Naive B cell (primary cell): ENCODE measurements around the gene UBC. TPM values are rescaled to one million over a fixed set of nuclear protein-coding genes. Genes with fewer than 3 reads are reported as not detected.
"Not testable (repeated sequence)": the region's sequence is repeated elsewhere in the genome, so short reads cannot be mapped to it uniquely, and the experiment has no call there.

Experiments
- ATAC-seq, 2 donors: fragments of 150-1000 bp; cut with Tn5 transposase; 2 replicates each; pipeline ENCODE4 v1.10.0; 2021; ENCODE audit warnings: low read depth in 2 of 2, mild to moderate bottlenecking in 2 of 2, moderate library complexity in 2 of 2
- DNase-seq: peaks from one replicate; pipeline ENCODE4 v3.0.0; 2022
- H3K27ac Mint-ChIP-seq, 6 donors: one replicate each; pipeline ENCODE4 v1.8.0; 2020 to 2022; ENCODE audit warnings: mild to moderate bottlenecking in 6 of 6, mixed read lengths in 6 of 6, moderate library complexity in 5 of 6, inconsistent platforms in 2 of 6
- H3K27me3 Mint-ChIP-seq, 3 donors: one replicate each; pipeline ENCODE4 v1.8.0; 2021 to 2022; ENCODE audit warnings: mixed read lengths in 3 of 3, mild to moderate bottlenecking in 1 of 3
- H3K36me3 Mint-ChIP-seq, 2 donors: one replicate each; pipeline ENCODE4 v1.8.0; 2020 to 2022; ENCODE audit warnings: mixed read lengths in 2 of 2, inconsistent platforms in 1 of 2, mild to moderate bottlenecking in 1 of 2
- H3K4me1 Mint-ChIP-seq, 3 donors: one replicate each; pipeline ENCODE4 v1.8.0; 2020 to 2022; ENCODE audit warnings: mixed read lengths in 3 of 3, inconsistent platforms in 1 of 3, mild to moderate bottlenecking in 1 of 3, moderate library complexity in 1 of 3
- H3K4me3 Mint-ChIP-seq, 8 donors: one replicate each; pipeline ENCODE4 v1.8.0; 2020 to 2022; ENCODE audit warnings: mild to moderate bottlenecking in 8 of 8, mixed read lengths in 8 of 8, moderate library complexity in 8 of 8, inconsistent platforms in 2 of 8
- H3K9me3 Mint-ChIP-seq, 7 donors: one replicate each; pipeline ENCODE4 v1.8.0; 2020 to 2022; ENCODE audit warnings: mixed read lengths in 7 of 7, mild to moderate bottlenecking in 5 of 7, inconsistent platforms in 2 of 7, moderate library complexity in 1 of 7
- polyA plus RNA-seq, 6 donors: library from polyadenylated mRNA; unstranded; fragments of 300-500 nt; fragmentation: Illumina TruSeq; gene quantifications; one replicate each; pipeline ENCODE4 v1.2.3, GENCODE V29; 2021; ENCODE audit warnings: low read depth in 6 of 6

Gene UBC
- polyA plus RNA-seq, 6 donors from 2014 or later = 741 to 1,939 (median 1,380) TPM

DNA sequence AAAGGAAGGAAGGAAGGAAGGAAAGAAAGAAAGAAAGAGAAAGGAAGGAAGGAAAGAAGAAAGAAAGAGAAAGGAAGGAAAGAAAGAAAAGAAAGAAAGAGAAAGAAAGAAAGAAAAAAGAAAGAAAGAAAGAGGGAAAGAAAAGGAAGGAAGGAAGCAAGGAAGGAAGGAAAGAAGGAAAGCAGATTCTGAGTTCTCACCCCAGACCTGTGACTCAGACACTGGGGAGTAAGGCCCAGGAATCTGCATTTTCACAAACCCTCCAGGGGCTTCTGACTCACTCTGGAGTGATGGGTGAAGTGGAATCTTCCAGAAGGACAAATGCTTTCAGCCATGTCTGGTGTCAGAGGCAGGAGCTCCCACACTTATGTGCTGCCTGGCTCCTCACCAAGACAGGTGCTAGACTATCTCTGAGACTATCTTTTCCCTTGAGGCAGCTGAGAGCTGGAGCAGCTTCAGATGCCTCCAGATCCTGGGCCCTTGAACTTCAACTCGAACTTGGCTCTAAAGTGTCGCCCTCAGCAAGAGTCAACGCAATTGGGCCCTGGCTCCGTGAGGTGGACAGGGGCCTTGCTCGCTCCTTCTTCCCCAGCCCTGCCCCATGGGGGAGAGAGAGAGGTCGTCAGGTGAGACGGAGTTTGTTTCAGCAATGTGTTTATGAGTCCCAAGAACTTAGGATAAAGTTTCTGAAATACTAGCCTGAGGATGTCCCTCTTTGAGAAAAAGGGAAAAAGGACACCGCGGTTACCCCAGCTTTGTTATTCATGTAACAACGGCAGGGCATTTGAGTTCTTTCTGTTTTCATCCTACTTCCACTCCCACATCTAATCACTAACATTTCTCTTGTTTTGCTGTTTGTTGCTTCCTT is 31.0 kb downstream of the UBC start:
- Mint-ChIP-seq H3K27me3 (no peaks in the 10 kb centered on the region), H3K4me1 (peaks cover 51 to 66% (median 58%) of the 10 kb centered on the region in 3 donors), H3K36me3 (no peaks in the 10 kb centered on the region), H3K4me3 (peak overlapping the region in 7 of 8 donors; percentile 65 to 90 (median 86)), H3K27ac (peak overlapping the region; percentile 40 to 98 (median 87)), H3K9me3 (no peaks in the 10 kb centered on the region)
- ATAC-seq (no peak), DNase-seq (no peak)

DNA sequence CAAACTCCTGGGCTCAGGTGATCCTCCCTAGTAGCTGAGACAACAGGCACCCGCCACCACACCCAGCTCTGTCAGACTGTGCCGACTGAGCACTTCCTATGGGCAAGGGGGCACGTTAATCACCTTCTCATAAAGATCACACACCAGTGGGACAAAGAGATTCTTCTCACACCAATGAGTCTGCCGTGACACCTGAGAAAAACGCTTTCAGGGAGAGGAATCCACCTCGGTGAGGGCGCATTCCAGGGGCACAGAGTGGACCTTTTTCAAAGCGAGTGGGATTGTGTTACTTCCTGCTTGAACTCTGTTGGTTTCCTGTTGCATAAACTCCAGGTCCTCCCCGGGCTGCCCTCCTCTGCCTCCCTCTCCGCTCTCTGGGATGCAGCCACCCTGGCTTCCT is 33.3 kb downstream of the UBC start:
- Mint-ChIP-seq H3K4me3 (peak overlapping the region in 3 of 8 donors; percentile 25 to 60 (median 37)), H3K27me3 (no peaks in the 10 kb centered on the region), H3K4me1 (peaks cover 49 to 58% (median 56%) of the 10 kb centered on the region in 3 donors), H3K36me3 (no peaks in the 10 kb centered on the region), H3K9me3 (no peaks in the 10 kb centered on the region), H3K27ac (peak overlapping the region in 2 of 6 donors; percentile 37 to 57)
- DNase-seq (no peak), ATAC-seq (no peak)

DNA sequence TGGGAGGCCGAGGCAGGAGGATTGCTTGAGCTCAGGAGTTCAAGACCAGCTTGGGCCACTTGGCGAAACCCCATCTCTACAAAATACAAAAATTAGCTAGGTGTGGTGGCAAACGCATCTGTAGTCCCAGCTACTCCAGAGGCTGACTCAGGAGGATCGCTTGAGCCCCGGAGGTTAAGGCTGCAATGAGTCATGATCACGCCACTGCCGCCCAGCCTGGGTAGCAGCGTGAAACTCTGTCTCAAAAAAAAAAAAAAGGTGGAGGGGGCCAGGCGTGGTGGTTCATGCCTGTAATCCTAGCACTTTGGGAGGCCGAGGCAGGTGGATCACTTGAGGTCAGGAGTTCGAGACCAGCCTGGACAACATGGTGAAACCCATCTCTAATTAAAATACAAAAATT is 34.1 kb downstream of the UBC start:
- not testable (repeated sequence) for H3K9me3 Mint-ChIP-seq, DNase-seq, ATAC-seq, H3K27me3 Mint-ChIP-seq, H3K36me3 Mint-ChIP-seq
- Mint-ChIP-seq H3K4me1 (peaks cover 47 to 50% (median 49%) of the 10 kb centered on the region in 3 donors), H3K4me3 (peak overlapping the region in 1 of 8 donors; percentile 35), H3K27ac (peak overlapping the region in 1 of 6 donors; percentile 24)

- Mint-ChIP-seq H3K27ac (peak overlapping the region in 2 of 6 donors; percentile 3 to 83), H3K27me3 (no peaks in the 10 kb centered on the region), H3K4me3 (peak overlapping the region in 1 of 8 donors; percentile 58), H3K9me3 (no peaks in the 10 kb centered on the region), H3K36me3 (no peaks in the 10 kb centered on the region), H3K4me1 (peaks cover 37 to 41% (median 39%) of the 10 kb centered on the region in 3 donors)
- DNase-seq = no peak
- ATAC-seq = no peak
These were observed 35.5 kb downstream of the UBC start for GRCh38 chr12:124878795-124879516.

GRCh38 chr12:124877423-124877822 is 37.0 kb downstream of the UBC start:
- Mint-ChIP-seq H3K9me3 (no peaks in the 10 kb centered on the region), H3K4me1 (peaks cover 25 to 28% (median 26%) of the 10 kb centered on the region in 3 donors), H3K36me3 (no peaks in the 10 kb centered on the region), H3K27me3 (no peaks in the 10 kb centered on the region), H3K27ac (no peak overlapping the region), H3K4me3 (no peak overlapping the region)
- ATAC-seq (no peak), DNase-seq (no peak)

GRCh38 chr12:124876171-124876570 is 38.3 kb downstream of the UBC start:
- Mint-ChIP-seq H3K4me1 (peaks cover 14 to 16% (median 15%) of the 10 kb centered on the region in 3 donors), H3K9me3 (no peaks in the 10 kb centered on the region), H3K36me3 (no peaks in the 10 kb centered on the region), H3K4me3 (no peak overlapping the region), H3K27ac (no peak overlapping the region), H3K27me3 (no peaks in the 10 kb centered on the region)
- no peak for DNase-seq
- no peak for ATAC-seq

GRCh38 chr12:124875803-124876132 is 38.7 kb downstream of the UBC start:
- Mint-ChIP-seq H3K4me3 (no peak overlapping the region), H3K36me3 (no peaks in the 10 kb centered on the region), H3K9me3 (no peaks in the 10 kb centered on the region), H3K4me1 (peaks cover 10 to 12% (median 11%) of the 10 kb centered on the region in 3 donors), H3K27me3 (no peaks in the 10 kb centered on the region), H3K27ac (no peak overlapping the region)
- DNase-seq = no peak
- no peak for ATAC-seq

DNA sequence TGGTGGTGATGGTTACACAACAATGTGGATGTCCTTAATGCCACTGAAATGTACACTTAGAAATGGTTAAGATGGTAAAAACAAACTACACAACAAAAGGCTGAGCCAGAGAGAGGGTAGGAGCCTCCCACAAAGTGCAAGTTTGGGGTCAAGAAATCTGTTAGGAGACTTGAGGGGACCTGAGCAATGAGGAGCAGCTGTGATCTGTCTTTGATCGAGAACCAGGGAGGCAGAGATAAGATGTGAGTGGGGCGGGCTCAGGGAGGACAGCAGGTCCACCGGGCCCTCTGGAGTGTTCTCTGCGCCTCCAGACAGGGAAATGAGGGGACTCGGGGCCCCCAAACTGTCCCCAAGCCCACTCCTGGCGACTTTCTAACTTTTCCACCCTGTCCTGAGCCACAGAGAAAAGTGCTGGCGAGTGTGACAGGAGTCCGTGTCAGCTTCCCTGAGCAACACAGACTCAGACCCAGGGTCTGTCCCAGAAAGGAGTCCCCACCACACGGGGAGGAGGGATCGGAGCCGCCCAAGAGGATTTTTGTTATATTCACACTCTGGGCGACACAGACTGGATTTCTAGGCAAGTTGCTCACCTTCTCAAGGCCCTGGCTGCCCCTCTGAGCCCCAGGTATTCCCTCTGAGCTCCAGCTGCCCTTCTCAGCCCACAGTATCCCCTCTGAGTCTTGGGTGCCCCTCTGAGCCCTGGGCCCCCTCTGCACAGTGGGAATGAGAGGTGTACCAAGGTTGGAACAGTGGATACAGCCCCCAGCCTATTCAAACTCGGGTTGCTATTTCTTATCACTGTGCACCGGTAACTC is 39.3 kb downstream of the UBC start:
- Mint-ChIP-seq H3K27me3 (no peaks in the 10 kb centered on the region), H3K4me3 (no peak overlapping the region), H3K27ac (no peak overlapping the region), H3K4me1 (peaks cover 9 to 13% (median 11%) of the 10 kb centered on the region in 3 donors), H3K9me3 (no peaks in the 10 kb centered on the region), H3K36me3 (no peaks in the 10 kb centered on the region)
- ATAC-seq (no peak), DNase-seq (no peak)

DNA sequence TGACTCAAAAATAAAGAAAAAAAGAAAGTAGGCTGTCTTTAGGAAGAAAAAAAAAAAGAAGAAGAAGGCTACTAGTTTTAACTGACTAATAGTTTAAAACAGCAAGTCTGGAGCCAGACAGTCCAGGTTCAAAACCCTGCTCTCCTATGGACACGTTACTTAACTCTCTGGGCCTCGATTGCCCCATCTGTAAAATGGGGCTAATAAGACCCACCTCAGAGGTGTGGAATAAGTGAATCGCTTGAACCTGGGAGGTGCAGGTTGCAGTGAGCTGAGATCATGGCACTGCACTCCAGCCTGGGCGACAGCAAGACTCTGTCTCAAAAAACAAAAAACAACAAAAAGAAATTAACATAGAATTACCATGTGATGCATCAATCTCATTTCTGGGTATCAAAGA is 40.3 kb downstream of the UBC start:
- H3K9me3 Mint-ChIP-seq = no peaks in the 10 kb centered on the region

DNA sequence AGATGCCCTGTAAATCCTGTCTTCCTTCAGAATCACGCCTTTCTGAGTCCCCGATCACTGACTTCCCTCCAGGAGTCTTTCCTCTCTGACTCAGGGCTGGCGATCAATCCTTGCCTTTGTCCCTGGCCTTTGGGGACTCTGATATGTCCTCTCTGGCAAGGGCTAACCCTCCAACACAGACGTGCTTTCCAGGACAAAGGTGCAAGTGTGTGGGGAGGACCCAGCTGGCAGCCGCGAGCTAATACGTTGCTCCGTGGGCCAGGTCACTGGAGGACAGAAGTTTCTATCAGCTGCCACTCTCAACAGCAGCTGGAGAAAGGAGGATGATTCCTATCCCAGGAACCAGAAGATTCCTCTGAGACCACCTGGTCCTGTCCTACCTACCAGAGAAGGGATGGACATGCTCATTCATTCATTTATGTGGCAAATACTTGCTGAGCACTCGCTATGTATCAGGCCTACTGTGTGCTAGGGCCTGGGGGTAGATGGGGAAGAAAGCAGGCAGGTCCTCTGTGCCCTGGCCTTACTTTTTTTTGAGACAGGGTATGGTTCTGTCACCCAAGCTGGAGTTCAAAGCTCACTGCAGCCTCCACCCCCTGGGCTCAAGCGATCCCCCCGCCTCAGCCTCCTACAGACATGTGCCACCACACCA is 42.3 kb downstream of the UBC start:
- H3K36me3 Mint-ChIP-seq = no peaks in the 10 kb centered on the region
- no peak for ATAC-seq
- H3K4me3 Mint-ChIP-seq = no peak overlapping the region
- no peaks in the 10 kb centered on the region for H3K27me3 Mint-ChIP-seq
- H3K9me3 Mint-ChIP-seq = no peaks in the 10 kb centered on the region
- H3K4me1 Mint-ChIP-seq = peaks cover 18 to 31% (median 23%) of the 10 kb centered on the region in 3 donors
- no peak for DNase-seq
- H3K27ac Mint-ChIP-seq = peak overlapping the region in 1 of 6 donors; percentile 39

More for the DNA sequence above, 40.3 kb downstream of the UBC start:
- DNase-seq = no peak
- peak overlapping the region in 1 of 8 donors; percentile 48 for H3K4me3 Mint-ChIP-seq
- peaks cover 9 to 23% (median 15%) of the 10 kb centered on the region in 3 donors for H3K4me1 Mint-ChIP-seq
- ATAC-seq = no peak
- H3K27ac Mint-ChIP-seq = peak overlapping the region in 1 of 6 donors; percentile 39
- no peaks in the 10 kb centered on the region for H3K27me3 Mint-ChIP-seq
- no peaks in the 10 kb centered on the region for H3K36me3 Mint-ChIP-seq

GRCh38 chr12:124871297-124871696 is 43.2 kb downstream of the UBC start:
- H3K36me3 Mint-ChIP-seq = no peaks in the 10 kb centered on the region
- peaks cover 20 to 36% (median 25%) of the 10 kb centered on the region in 3 donors for H3K4me1 Mint-ChIP-seq
- H3K27ac Mint-ChIP-seq = no peak overlapping the region
- no peaks in the 10 kb centered on the region for H3K27me3 Mint-ChIP-seq
- H3K4me3 Mint-ChIP-seq = peak overlapping the region in 1 of 8 donors; percentile 38
- no peak for DNase-seq
- no peaks in the 10 kb centered on the region for H3K9me3 Mint-ChIP-seq
- no peak for ATAC-seq

DNA sequence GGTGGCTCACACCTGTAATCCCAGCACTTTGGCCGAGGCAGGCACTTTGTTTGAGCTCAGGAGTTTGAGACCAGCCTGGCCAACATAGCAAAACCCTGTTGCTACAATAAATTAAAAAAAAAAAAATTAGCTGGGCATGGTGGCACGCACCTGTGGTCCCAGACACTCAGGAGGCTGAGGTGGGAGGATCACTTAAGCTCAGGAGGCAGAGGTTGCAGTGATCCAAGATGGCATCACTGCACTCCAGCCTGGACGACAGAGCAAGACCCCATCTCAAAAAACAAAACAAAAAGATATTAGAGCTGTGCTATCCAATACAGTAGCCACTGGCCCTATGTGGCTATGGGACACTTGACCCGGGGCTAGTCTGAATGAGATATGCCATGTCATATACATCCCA is 43.9 kb downstream of the UBC start:
- ATAC-seq (no peak), DNase-seq (no peak)
- Mint-ChIP-seq H3K9me3 (no peaks in the 10 kb centered on the region), H3K27ac (no peak overlapping the region), H3K36me3 (no peaks in the 10 kb centered on the region), H3K4me1 (peaks cover 24 to 39% (median 25%) of the 10 kb centered on the region in 3 donors), H3K27me3 (no peaks in the 10 kb centered on the region), H3K4me3 (peak overlapping the region in 1 of 8 donors; percentile 59)
